ENCODE data around the gene MRO. TPM values are rescaled to one million over a fixed set of nuclear protein-coding genes. Genes with fewer than 3 reads are reported as not detected.

Gene MRO
- total and polyA plus RNA-seq, 2 of the 4 experiments (the other 2 are of a cell fraction) = not detected

GRCh38 chr18:50783553-50783952, 36.3 kb downstream of the MRO start:
- Histone ChIP-seq H2BK5ac (ENCODE audit: low read depth, low read length, poor library complexity, severe bottlenecking) (no peak overlapping the region), H4K20me1 (ENCODE audit: insufficient read depth, low read length) (no peaks in the 10 kb centered on the region), H2AK9ac (replicated peaks; ENCODE audit: low read depth, low read length, poor library complexity) (no peak overlapping the region), H3K9me3 (ENCODE audit: control insufficient read depth, insufficient read depth, low read length) (no peaks in the 10 kb centered on the region), H3K9ac (ENCODE audit: low read depth, low read length) (no peak overlapping the region), H2BK15ac (ENCODE audit: low read depth, low read length) (no peak overlapping the region), H3K4ac (ENCODE audit: low read depth, low read length) (no peak overlapping the region), H3K18ac (ENCODE audit: low read depth, low read length) (no peak overlapping the region), H3K27me3 (ENCODE audit: control insufficient read depth, insufficient read depth, low read length) (no peaks in the 10 kb centered on the region), H3K4me2 (ENCODE audit: low read depth, low read length) (no peak overlapping the region), H4K91ac (ENCODE audit: insufficient read depth, low read depth, low read length) (no peak overlapping the region), H3K4me3 (ENCODE audit: insufficient read depth, low read depth, low read length) (no peak overlapping the region), H2AK5ac (ENCODE audit: low read depth, low read length) (no peak overlapping the region), H3K4me1 (ENCODE audit: control insufficient read depth, insufficient read depth, low read length) (no peaks in the 10 kb centered on the region), H2BK120ac (ENCODE audit: low read depth, low read length) (no peak overlapping the region), H3K79me1 (ENCODE audit: low read depth in 1 of 2, low read length in 2 of 2) (no peaks in the 10 kb centered on the region), H4K8ac (ENCODE audit: low read depth in 2 of 2, low read length in 2 of 2) (no peak overlapping the region), H3K23ac (ENCODE audit: low read depth, low read length) (no peak overlapping the region), H3K14ac (replicated peaks; ENCODE audit: low read depth, low read length) (no peak overlapping the region), H3K9me1 (ENCODE audit: insufficient read depth, low read length) (no peaks in the 10 kb centered on the region), H4K5ac (ENCODE audit: low read depth, low read length) (no peak overlapping the region), H2BK20ac (ENCODE audit: low read depth, low read length) (no peak overlapping the region), H3K36me3 (ENCODE audit: control insufficient read depth, insufficient read depth, low read length) (no peaks in the 10 kb centered on the region), H3K56ac (ENCODE audit: extremely low read depth, insufficient read depth, low read length) (no peak overlapping the region), H3K27ac (ENCODE audit: insufficient read depth, low read length) (no peak overlapping the region), H2AFZ (replicated peaks; ENCODE audit: low read length, poor library complexity) (no peak overlapping the region)
- intact Hi-C loops (cut with micrococcal nuclease) = no loop called here
- ChIA-PET CTCF (no interaction called here), POLR2A (ENCODE audit: unreplicated experiment) (no interaction called here)
- in situ Hi-C loops (cut with MboI; ENCODE audit: low sequenced_read_pairs) = no loop called here
- DNase-seq = no peak
- no CpG with 5 or more reads among the region's 3 CpGs for WGBS, 2 experiments (ENCODE audit: extremely low coverage in 2 of 2, insufficient read length in 1 of 2)
- TF ChIP-seq RFX5 (IDR thresholded peaks at IDR 0.05; ENCODE audit: low read depth, low read length) = no peak
- TF ChIP-seq MAZ (IDR thresholded peaks at IDR 0.05; ENCODE audit: borderline replicate concordance, low read depth, low read length) = no peak
- TF ChIP-seq SMC3 (IDR thresholded peaks at IDR 0.05; ENCODE audit: low read depth, low read length) = no peak
- no peak for TF ChIP-seq RAD21 (IDR thresholded peaks at IDR 0.05; ENCODE audit: low read length)
- no peak for TF ChIP-seq RCOR1 (IDR thresholded peaks at IDR 0.05; ENCODE audit: insufficient replicate concordance, low read length)
- no peak for TF ChIP-seq NFE2L2 (IDR thresholded peaks at IDR 0.05; ENCODE audit: low read depth, low read length)
- no peak for TF ChIP-seq POLR2A (IDR thresholded peaks at IDR 0.05; ENCODE audit: low read depth, low read length)
- TF ChIP-seq CHD1 (IDR thresholded peaks at IDR 0.05; ENCODE audit: low read depth, low read length) = no peak
- TF ChIP-seq, protein P1, sequence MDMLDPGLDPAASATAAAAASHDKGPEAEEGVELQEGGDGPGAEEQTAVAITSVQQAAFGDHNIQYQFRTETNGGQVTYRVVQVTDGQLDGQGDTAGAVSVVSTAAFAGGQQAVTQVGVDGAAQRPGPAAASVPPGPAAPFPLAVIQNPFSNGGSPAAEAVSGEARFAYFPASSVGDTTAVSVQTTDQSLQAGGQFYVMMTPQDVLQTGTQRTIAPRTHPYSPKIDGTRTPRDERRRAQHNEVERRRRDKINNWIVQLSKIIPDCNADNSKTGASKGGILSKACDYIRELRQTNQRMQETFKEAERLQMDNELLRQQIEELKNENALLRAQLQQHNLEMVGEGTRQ (IDR thresholded peaks at IDR 0.05; ENCODE audit: low read depth, low read length) = no peak
- TF ChIP-seq, protein P2, sequence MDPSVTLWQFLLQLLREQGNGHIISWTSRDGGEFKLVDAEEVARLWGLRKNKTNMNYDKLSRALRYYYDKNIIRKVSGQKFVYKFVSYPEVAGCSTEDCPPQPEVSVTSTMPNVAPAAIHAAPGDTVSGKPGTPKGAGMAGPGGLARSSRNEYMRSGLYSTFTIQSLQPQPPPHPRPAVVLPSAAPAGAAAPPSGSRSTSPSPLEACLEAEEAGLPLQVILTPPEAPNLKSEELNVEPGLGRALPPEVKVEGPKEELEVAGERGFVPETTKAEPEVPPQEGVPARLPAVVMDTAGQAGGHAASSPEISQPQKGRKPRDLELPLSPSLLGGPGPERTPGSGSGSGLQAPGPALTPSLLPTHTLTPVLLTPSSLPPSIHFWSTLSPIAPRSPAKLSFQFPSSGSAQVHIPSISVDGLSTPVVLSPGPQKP (IDR thresholded peaks at IDR 0.05; ENCODE audit: borderline replicate concordance, low read depth, low read length) = no peak
- TF ChIP-seq BHLHE40 (IDR thresholded peaks at IDR 0.05; ENCODE audit: low read depth, low read length) = no peak
- no peak for TF ChIP-seq FOS (IDR thresholded peaks at IDR 0.05; ENCODE audit: low read depth, low read length)
- TF ChIP-seq, protein P3, sequence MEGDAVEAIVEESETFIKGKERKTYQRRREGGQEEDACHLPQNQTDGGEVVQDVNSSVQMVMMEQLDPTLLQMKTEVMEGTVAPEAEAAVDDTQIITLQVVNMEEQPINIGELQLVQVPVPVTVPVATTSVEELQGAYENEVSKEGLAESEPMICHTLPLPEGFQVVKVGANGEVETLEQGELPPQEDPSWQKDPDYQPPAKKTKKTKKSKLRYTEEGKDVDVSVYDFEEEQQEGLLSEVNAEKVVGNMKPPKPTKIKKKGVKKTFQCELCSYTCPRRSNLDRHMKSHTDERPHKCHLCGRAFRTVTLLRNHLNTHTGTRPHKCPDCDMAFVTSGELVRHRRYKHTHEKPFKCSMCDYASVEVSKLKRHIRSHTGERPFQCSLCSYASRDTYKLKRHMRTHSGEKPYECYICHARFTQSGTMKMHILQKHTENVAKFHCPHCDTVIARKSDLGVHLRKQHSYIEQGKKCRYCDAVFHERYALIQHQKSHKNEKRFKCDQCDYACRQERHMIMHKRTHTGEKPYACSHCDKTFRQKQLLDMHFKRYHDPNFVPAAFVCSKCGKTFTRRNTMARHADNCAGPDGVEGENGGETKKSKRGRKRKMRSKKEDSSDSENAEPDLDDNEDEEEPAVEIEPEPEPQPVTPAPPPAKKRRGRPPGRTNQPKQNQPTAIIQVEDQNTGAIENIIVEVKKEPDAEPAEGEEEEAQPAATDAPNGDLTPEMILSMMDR (conservative IDR thresholded peaks at IDR 0.05; ENCODE audit: low read depth, low read length) = no peak
- BruUV-seq (replicated peaks) = no TSS peak
- no peak for ATAC-seq (ENCODE audit: low read depth)
- dilution Hi-C loops (cut with HindIII; ENCODE audit: low sequenced_read_pairs, unreplicated experiment) = no loop called here
